Measurements from ENCODE around the gene ETV6.

Gene ETV6

GRCh38 chr12:11648514-11649412 is 711 bp upstream of the ETV6 start:
- DNase-seq: peak; percentile 94

DNA sequence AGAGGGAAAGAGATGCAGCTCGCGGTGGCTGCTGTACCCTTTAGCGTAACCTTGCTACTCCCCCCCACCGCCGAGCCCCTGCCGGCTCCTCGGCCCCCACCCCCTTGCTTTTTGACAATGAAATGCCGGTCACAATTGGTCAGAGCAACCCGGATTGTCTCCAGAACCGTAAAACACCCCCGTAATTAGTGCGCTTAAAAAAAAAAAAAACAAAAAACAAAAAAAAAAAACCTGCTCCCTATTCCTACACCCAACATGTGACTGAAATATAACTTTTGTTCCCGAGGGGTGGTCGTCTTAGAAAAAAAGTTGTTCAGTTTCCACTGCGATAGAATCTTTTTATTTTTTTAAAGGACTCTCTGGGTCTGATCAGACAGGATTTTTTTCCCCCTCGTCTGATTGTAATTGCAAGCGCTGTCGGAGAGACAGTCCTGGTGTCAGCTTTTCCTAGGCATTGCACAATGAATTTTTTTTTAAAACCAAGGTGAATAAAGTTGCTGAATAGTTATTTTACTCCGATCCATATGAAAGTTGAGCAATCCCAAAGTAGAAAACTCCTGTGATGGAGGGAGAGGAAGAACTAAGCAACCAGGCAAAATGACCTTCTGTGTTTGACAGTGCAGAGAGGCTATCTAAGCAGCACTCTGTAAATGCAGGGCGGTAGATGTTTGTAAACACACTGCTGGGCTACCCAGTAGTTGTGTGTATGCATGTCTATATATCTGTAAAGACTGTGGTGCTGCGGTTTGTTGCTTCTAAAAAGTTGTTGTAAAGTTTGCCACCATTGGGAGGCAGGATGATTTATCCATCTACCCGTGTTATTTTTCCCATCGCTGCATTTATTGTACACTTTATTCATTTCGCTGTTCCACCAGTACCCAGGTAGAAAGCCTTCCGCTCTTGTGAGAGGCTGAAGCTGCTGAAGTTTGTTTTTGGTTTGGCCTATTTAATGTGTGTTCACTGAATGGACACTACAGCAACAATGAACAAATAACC is 1.1 kb downstream of the ETV6 start:
- peak; percentile 69 for DNase-seq

GRCh38 chr12:11651381-11651780 is 1.9 kb downstream of the ETV6 start:
- DNase-seq: no peak

GRCh38 chr12:11651785-11652184 is 2.3 kb downstream of the ETV6 start:
- DNase-seq: peak; percentile 59

DNA sequence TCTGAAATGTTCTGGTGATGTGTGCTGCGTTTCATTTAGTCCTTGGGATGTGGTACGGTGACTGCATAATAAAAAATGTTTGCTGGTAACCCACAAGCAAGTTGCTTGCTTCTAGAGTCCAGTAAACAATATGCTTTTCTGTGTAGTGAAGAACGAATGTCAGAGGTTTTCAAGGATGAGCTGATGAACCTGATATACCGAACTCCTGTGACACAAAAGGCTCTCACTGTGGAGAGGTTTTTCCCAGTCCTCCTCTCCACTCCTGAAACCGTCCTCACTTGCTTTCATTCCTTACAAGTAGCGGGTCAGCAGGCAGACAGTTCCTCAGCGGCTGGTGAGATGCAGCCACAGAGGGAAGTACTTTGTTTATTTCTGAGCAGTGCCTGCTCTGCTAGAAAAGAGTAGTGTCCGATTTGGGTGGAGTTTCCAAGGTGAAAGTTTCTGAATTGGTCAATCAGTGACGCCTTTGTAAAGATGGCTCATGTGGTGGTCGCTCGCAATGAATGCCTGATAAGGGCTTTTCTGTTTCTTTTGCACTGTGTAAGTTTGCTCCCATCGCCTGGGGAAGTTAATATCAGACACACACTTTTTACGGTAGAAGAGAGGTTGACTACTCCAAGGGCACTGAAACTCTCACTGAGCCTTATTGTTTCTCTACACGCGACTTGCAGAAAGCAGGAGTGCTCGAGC is 3.0 kb downstream of the ETV6 start:
- peak; percentile 85 for DNase-seq

- peak; percentile 30 for DNase-seq
These were observed 3.8 kb downstream of the ETV6 start for GRCh38 chr12:11653215-11653753.

- DNase-seq: no peak
These were observed 4.9 kb downstream of the ETV6 start for GRCh38 chr12:11654338-11654737.

DNA sequence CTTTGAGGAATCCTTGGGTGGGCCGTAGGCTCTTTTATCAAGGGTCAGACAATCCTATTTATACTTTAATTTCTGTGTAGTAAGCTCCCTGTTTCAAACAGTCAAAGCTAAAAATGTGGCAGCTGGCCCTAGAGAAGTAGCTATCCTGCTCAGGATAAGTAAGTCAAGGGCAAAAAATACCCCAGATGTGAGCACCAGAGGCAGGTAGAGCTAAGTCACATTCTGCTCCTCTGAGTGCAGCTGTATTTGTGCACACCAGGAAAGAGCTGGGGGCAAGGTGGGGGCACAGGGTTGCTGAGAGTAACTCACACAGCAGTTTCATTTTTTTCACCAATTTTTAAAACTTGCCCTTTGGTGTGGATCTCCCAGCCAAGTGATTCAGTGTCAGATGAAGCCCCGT is 5.3 kb downstream of the ETV6 start:
- DNase-seq: no peak

DNA sequence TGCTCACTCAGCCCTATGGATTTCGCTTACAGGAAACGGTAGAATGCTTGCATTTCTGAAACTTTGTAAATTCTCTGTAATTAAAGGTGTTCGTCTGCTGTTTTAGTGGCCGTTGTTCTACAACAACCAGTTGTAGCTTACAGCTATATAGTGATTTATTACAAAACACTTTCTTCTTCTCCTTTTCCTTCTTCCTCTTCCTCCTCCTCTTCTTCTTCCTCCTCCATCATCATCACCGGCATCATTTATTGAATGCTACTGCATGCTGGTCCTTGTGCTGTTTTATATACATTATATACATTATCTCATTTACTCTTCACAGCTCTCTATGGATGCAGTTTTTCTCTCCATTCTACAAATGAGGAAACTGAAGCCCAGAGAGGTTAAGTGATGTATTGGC is 6.4 kb downstream of the ETV6 start:
- no peak for DNase-seq

DNA sequence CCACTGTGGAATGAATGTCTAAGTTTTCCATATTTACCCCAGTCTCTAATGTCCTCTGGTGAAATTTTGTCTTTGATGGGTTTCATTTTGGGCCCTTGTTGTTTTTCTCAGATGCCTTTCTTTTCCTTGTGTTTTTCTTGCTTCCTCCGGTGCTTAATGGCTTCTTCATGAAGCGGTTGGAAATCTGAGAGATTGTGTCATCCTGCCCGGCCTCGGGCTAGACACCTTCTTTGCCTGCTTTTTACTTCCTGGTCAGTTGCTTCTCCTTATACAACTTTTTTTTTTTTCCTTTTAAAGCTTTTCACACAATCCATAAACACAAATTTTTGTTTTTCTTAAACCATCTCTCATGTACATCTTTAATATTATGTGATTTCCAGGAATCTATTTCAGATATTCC is 7.1 kb downstream of the ETV6 start:
- no peak for DNase-seq

DNA sequence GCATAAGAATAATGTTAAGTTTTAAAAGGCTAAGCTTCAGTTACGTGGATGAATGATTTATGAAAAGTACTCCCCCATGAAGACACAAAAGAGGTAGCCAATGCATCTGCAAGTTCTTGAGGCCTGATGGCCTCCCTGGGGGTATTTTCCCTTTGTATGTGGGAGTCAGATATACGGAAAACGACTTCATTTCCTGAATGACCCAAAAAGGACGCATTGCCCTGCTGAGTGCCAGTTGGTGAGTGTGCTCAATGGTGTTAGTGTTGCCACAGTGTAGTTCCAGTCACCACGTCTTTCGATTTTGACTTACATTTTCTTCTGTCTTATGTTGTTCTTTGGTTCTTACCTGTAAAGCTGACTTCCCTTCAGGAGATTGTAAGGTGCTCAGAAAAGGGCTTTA is 8.0 kb downstream of the ETV6 start:
- DNase-seq: no peak

GRCh38 chr12:11658791-11659190 is 9.3 kb downstream of the ETV6 start:
- no peak for DNase-seq

DNA sequence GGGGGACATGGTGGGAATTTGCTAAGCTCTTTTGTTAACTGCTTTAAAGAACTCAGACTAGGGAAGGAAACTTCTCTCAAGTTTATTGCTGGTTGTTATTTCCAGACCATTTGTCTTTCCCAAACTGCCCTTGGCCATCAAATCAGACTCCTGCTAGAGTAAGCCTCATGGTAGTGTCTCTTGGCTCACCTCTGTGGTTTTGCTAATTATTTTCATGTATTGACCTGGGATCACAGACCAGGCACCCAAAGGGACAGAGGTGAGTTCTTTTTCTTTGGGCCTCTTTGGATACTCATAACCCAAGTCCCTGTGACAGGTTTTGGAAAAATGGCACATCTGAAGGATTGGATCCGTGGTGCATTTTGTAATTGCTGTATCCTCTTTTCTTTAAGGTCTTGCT is 11.2 kb downstream of the ETV6 start:
- DNase-seq: no peak

GRCh38 chr12:11661491-11662089 is 12.1 kb downstream of the ETV6 start:
- DNase-seq: no peak

DNA sequence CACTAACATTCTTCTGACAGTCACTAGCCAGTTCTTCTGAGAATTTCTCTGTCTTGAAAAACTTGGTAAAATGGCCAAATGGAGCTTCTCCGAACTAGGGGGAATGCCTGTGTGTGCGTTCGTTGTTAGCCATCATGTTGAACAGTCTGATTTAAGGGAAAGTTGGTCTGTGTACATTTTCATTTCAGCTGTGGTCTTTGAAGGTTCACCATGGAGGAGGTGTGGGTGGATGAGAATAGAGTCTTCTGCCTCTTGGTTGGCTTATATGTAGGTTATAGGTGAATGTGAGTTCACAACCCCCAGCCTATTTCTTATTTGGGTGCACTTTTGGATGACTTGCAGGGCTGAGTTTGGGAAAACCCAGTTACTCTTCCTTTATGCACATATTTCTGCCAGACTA is 12.9 kb downstream of the ETV6 start:
- DNase-seq: no peak

DNA sequence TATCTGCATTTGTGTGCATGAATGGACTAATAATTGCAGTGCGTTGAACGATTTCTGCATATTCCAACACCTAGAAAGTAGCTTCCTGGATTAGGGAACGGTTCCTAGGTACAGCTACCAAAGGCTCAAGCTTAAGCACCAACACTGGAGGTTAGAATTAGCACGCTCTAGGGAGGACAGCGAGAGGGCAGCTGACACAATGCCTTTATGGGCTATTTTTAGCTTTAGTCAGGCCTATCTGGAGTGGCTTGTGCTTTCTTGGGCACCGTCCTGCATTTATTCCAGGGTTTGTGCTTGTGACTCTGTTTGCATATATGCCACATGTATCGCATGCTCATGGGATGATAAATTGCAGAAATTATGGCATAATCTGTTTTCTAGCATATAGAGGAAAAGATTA is 13.7 kb downstream of the ETV6 start:
- DNase-seq: no peak

DNA sequence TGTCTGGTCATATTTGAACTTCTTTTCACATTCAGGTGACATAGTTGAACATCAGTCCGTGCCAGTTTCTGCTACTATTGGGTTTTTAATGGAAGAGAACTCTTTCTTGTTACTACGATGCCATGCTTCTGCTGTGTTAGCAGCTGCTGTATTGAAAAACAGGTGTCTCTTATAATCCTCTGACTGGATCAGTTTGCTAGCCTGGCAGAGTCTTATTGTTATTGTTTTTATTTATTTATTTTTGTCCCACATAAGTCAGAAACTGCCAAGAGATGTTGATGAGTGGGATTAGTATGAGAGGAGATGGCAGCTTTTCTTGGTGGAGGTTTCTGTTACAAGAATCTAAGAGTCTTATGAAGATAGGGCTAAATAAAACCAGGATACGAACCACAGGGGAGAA is 14.6 kb downstream of the ETV6 start:
- no peak for DNase-seq

DNA sequence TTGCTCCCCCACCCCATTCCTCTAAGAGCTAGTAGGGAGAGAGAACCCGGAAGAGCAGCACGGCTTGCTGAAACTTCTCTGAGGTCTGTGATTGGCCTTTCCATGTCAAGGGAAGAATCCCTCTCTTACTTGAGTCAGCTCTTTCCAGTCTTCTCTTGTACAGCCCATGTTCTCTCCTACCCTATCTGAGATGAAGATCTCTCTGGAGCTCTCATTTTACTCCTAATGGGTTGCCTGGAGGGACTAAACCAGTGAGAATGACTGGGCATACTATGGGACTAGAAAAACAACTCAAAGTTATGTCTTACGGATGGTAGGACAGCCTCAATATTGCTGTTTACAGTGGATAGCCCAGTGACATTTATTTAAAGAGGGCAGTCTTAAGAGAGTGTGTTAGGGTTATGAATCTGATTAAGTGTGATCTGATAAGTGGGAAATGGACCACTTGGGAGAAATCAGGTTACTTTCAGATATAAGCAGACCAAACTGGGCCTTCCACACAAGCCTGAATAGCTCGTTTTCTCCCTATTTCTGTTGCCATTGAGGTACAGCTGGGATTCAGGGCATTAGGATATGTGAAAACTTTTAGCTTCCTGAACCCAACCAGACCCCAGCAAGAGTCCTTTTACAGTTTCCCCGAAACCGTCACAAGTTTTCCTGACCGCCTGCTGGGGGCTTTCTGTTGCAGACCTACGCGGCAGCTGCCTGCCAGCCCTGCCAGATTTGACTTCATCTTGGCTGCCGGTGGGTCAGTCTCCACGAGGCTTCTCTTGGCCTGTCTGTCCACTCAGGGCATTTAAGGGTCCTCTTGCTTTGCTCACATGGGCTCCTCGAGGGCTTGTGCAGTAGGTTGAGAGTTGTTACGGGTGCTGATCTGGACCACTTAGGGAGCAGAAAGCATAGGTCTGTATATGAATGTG is 16.9 kb downstream of the ETV6 start:
- no peak for DNase-seq

- no peak for DNase-seq
These were observed 17.7 kb downstream of the ETV6 start for GRCh38 chr12:11667171-11667570.

GRCh38 chr12:11668611-11669010 is 19.1 kb downstream of the ETV6 start:
- peak; percentile 35 for DNase-seq

- DNase-seq: no peak
These were observed 19.9 kb downstream of the ETV6 start for GRCh38 chr12:11669348-11669747.
